Endothelial cell of umbilical vein (primary cell): ENCODE measurements around the gene CLCC1.

Source experiments
- CTCF ChIP-seq, 2 donors: IDR thresholded peaks; 1 replicate in 1 of 2; 2 replicates in 1 of 2; pipeline ENCODE4 v1.5.1; 2011; ENCODE audit warnings: low read length in 2 of 2, mild to moderate bottlenecking in 2 of 2, moderate library complexity in 2 of 2, control low read depth in 1 of 2, inconsistent platforms in 1 of 2, low read depth in 1 of 2; ENCODE audit not compliant: insufficient read depth in 1 of 2; ENCODE audit errors: extremely low read depth in 1 of 2
- POLR2A ChIP-seq: IDR thresholded peaks from 2 replicates; pipeline ENCODE4 v1.6.1; 2012; ENCODE audit warnings: low read depth, mild to moderate bottlenecking, control low read depth, low read length
- POLR2AphosphoS5 ChIP-seq: IDR thresholded peaks from 2 replicates; pipeline ENCODE4 v1.6.1; 2012; ENCODE audit warnings: low read depth, mild to moderate bottlenecking, control low read depth, low read length, moderate library complexity; ENCODE audit not compliant: insufficient read depth

GRCh38 chr1:108957888-108958287 is 5.4 kb downstream of the CLCC1 start:
- no peak for TF ChIP-seq CTCF (IDR thresholded peaks at IDR 0.05; ENCODE audit: extremely low read depth in 1 of 2, insufficient read depth in 1 of 2, low read depth in 1 of 2, low read length in 2 of 2)
- no peak for TF ChIP-seq POLR2A
- TF ChIP-seq POLR2AphosphoS5: no peak
